ENCODE results near the gene CCL4. TPM values are rescaled to one million over a fixed set of nuclear protein-coding genes. Genes with fewer than 3 reads are reported as not detected.
"Not testable (repeated sequence)": the region's sequence is repeated elsewhere in the genome, so short reads cannot be mapped to it uniquely, and the experiment has no call there.

CCL4 gene
- total RNA-seq, 1 donor from 2014 or later = not detected

- no peaks in the 10 kb centered on the region for H3K4me1 Mint-ChIP-seq
- H3K27me3 Mint-ChIP-seq (ENCODE audit: low read depth) = peaks cover 3% of the 10 kb centered on the region
- DNase-seq (ENCODE audit: low read depth, low spot score) = no peak
- TF ChIP-seq CTCF (conservative IDR thresholded peaks at IDR 0.05) = no peak
- H3K9me3 Mint-ChIP-seq = no peaks in the 10 kb centered on the region
- no peak overlapping the region for H3K4me3 Mint-ChIP-seq
- no peaks in the 10 kb centered on the region for H3K36me3 Mint-ChIP-seq (ENCODE audit: low read depth)
- H3K27ac Mint-ChIP-seq (ENCODE audit: unreplicated experiment) = no peak overlapping the region
These were observed 16.6 kb downstream of the CCL4 start for GRCh38 chr17:36120221-36120620.

- not testable (repeated sequence) for H3K36me3 Mint-ChIP-seq (ENCODE audit: low read depth); DNase-seq (ENCODE audit: low read depth, low spot score); H3K4me1 Mint-ChIP-seq; H3K4me3 Mint-ChIP-seq; H3K27ac Mint-ChIP-seq (ENCODE audit: unreplicated experiment); H3K9me3 Mint-ChIP-seq; H3K27me3 Mint-ChIP-seq (ENCODE audit: low read depth)
These were observed 17.5 kb downstream of the CCL4 start for GRCh38 chr17:36121099-36121498.

GRCh38 chr17:36123431-36123830, 19.8 kb downstream of the CCL4 start:
- no peak for TF ChIP-seq CTCF (conservative IDR thresholded peaks at IDR 0.05)
- Mint-ChIP-seq H3K9me3 (peaks cover 3% of the 10 kb centered on the region), H3K27ac (ENCODE audit: unreplicated experiment) (no peak overlapping the region), H3K27me3 (ENCODE audit: low read depth) (peaks cover 6% of the 10 kb centered on the region), H3K4me1 (no peaks in the 10 kb centered on the region), H3K36me3 (ENCODE audit: low read depth) (no peaks in the 10 kb centered on the region), H3K4me3 (no peak overlapping the region)
- no peak for DNase-seq (ENCODE audit: low read depth, low spot score)

GRCh38 chr17:36124879-36125824, 21.5 kb downstream of the CCL4 start:
- Mint-ChIP-seq H3K27me3 (ENCODE audit: low read depth) (peaks cover 6% of the 10 kb centered on the region), H3K36me3 (ENCODE audit: low read depth) (no peaks in the 10 kb centered on the region), H3K27ac (ENCODE audit: unreplicated experiment) (no peak overlapping the region), H3K9me3 (peaks cover 3% of the 10 kb centered on the region), H3K4me1 (no peaks in the 10 kb centered on the region), H3K4me3 (no peak overlapping the region)
- peak; percentile 20 for TF ChIP-seq CTCF (conservative IDR thresholded peaks at IDR 0.05)
- no peak for DNase-seq (ENCODE audit: low read depth, low spot score)

- no peak for TF ChIP-seq CTCF (conservative IDR thresholded peaks at IDR 0.05)
- peaks cover 3% of the 10 kb centered on the region for H3K4me1 Mint-ChIP-seq
- no peak overlapping the region for H3K27ac Mint-ChIP-seq (ENCODE audit: unreplicated experiment)
- no peaks in the 10 kb centered on the region for H3K36me3 Mint-ChIP-seq (ENCODE audit: low read depth)
- peaks cover 3% of the 10 kb centered on the region for H3K9me3 Mint-ChIP-seq
- H3K27me3 Mint-ChIP-seq (ENCODE audit: low read depth) = peaks cover 2% of the 10 kb centered on the region
- DNase-seq (ENCODE audit: low read depth, low spot score) = no peak
- H3K4me3 Mint-ChIP-seq = no peak overlapping the region
These were observed 23.7 kb downstream of the CCL4 start for GRCh38 chr17:36127199-36127893.

GRCh38 chr17:36127911-36128310, 24.3 kb downstream of the CCL4 start:
- no peaks in the 10 kb centered on the region for H3K36me3 Mint-ChIP-seq (ENCODE audit: low read depth)
- no peak overlapping the region for H3K4me3 Mint-ChIP-seq
- DNase-seq (ENCODE audit: low read depth, low spot score) = no peak
- peaks cover 2% of the 10 kb centered on the region for H3K27me3 Mint-ChIP-seq (ENCODE audit: low read depth)
- no peak overlapping the region for H3K27ac Mint-ChIP-seq (ENCODE audit: unreplicated experiment)
- no peak for TF ChIP-seq CTCF (conservative IDR thresholded peaks at IDR 0.05)
- peaks cover 3% of the 10 kb centered on the region for H3K4me1 Mint-ChIP-seq
- peaks cover 3% of the 10 kb centered on the region for H3K9me3 Mint-ChIP-seq

Measured in neural crest cell (in vitro differentiated cells).